Lung (tissue), 12 donors: ENCODE data around the gene IDH2. TPM values are rescaled to one million over a fixed set of nuclear protein-coding genes. Genes with fewer than 3 reads are reported as not detected.
"Not testable (repeated sequence)": the region's sequence is repeated elsewhere in the genome, so short reads cannot be mapped to it uniquely, and the experiment has no call there.

Experiments used
- ATAC-seq: fragments of 200-7000 bp; cut with Tn5 transposase; one replicate; pipeline ENCODE4 v1.9.1; 2020; ENCODE audit warnings: moderate number of reproducible peaks; ENCODE audit not compliant: insufficient read depth, low FRiP score
- DNase-seq, 3 donors: peaks; one replicate each; pipeline ENCODE4 v3.0.0-alpha.2; 2013 to 2017
- H3K27ac ChIP-seq, 2 donors: one replicate each; pipeline ENCODE4 v1.5.1; 2013; ENCODE audit warnings: mild to moderate bottlenecking in 2 of 2, moderate library complexity in 2 of 2, control low read depth in 1 of 2, inconsistent platforms in 1 of 2, low read depth in 1 of 2, low read length in 1 of 2
- H3K27me3 ChIP-seq, 3 donors: one replicate each; pipeline ENCODE4 v1.5.1; 2013; ENCODE audit warnings: low read length in 2 of 3; ENCODE audit not compliant: control insufficient read depth in 3 of 3, insufficient read depth in 3 of 3
- H3K36me3 ChIP-seq, 4 donors: one replicate each; pipeline ENCODE4 v1.5.1; 2013; ENCODE audit warnings: low read length in 4 of 4, mild to moderate bottlenecking in 1 of 4, moderate library complexity in 1 of 4; ENCODE audit not compliant: control insufficient read depth in 4 of 4, insufficient read depth in 4 of 4
- H3K4me1 ChIP-seq, 5 donors: one replicate each; pipeline ENCODE4 v1.5.1; 2013; ENCODE audit warnings: low read length in 5 of 5, mild to moderate bottlenecking in 2 of 5, moderate library complexity in 1 of 5; ENCODE audit not compliant: control insufficient read depth in 5 of 5, insufficient read depth in 5 of 5
- H3K4me3 ChIP-seq: one replicate; pipeline ENCODE4 v1.5.1; 2013; ENCODE audit warnings: mild to moderate bottlenecking, control low read depth, moderate library complexity
- H3K9ac ChIP-seq, 2 donors: one replicate each; pipeline ENCODE4 v1.5.1; 2013; ENCODE audit warnings: low read length in 2 of 2, control low read depth in 1 of 2; ENCODE audit not compliant: insufficient read depth in 1 of 2
- H3K9me3 ChIP-seq, 4 donors: one replicate each; pipeline ENCODE4 v1.5.1; 2013; ENCODE audit warnings: low read length in 3 of 4, mild to moderate bottlenecking in 1 of 4, moderate library complexity in 1 of 4; ENCODE audit not compliant: control insufficient read depth in 4 of 4, insufficient read depth in 3 of 4
- WGBS, 2 donors: extraction: QIAGEN DNeasy Blood & Tissue Kit; methylation state at CpG; one replicate each; pipeline ENCODE4 v1.1.7; 2013; 5-methylcytosine and 5-hydroxymethylcytosine counted together
- polyA plus RNA-seq, 2 donors: library from polyadenylated mRNA; stranded (reverse); fragments of 200-250 nt; gene quantifications; one replicate each; pipeline ENCODE4 v1.2.1, GENCODE V29; 2013
- total RNA-seq, 2 donors: library from RNA; depleted of rRNA in 1 of 2; stranded (reverse); fragments of >200 nt in 1 of 2; gene quantifications; one replicate each; pipeline ENCODE4 v1.2.1, GENCODE V29; 2014 to 2021
- TF ChIP-seq, protein P1 (sequence below): IDR thresholded peaks from 2 replicates; pipeline ENCODE4 v1.5.1; 2012; ENCODE audit warnings: mild to moderate bottlenecking; ENCODE audit errors: control extremely low read depth, extremely low read depth
- donor health status: control.
- donor health status: control.
- donor health status: Bipolar disorder and iron deficiency.
- donor health status: healthy.
- donor health status: DM: yes; HTN: yes; CAD: no.

Gene IDH2
- total and polyA plus RNA-seq, 4 donors: 52.0 to 85.8 (median 72.3) TPM

GRCh38 chr15:90142216-90143165 lies 40.2 kb upstream of the IDH2 start:
- H3K9ac ChIP-seq: no peak overlapping the region
- DNase-seq (no peak), ATAC-seq (no peak)
- H3K27me3 ChIP-seq: no peaks in the 10 kb centered on the region
- peaks cover 0 to 16% (median 5%) of the 10 kb centered on the region in 5 donors for H3K4me1 ChIP-seq
- WGBS, 2 donors: 69 to 76% methylated on average over 21 of the region's 21 CpGs
- TF ChIP-seq, protein P1, sequence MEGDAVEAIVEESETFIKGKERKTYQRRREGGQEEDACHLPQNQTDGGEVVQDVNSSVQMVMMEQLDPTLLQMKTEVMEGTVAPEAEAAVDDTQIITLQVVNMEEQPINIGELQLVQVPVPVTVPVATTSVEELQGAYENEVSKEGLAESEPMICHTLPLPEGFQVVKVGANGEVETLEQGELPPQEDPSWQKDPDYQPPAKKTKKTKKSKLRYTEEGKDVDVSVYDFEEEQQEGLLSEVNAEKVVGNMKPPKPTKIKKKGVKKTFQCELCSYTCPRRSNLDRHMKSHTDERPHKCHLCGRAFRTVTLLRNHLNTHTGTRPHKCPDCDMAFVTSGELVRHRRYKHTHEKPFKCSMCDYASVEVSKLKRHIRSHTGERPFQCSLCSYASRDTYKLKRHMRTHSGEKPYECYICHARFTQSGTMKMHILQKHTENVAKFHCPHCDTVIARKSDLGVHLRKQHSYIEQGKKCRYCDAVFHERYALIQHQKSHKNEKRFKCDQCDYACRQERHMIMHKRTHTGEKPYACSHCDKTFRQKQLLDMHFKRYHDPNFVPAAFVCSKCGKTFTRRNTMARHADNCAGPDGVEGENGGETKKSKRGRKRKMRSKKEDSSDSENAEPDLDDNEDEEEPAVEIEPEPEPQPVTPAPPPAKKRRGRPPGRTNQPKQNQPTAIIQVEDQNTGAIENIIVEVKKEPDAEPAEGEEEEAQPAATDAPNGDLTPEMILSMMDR: no peak
- H3K4me3 ChIP-seq: no peak overlapping the region
- no peaks in the 10 kb centered on the region for H3K36me3 ChIP-seq
- no peak overlapping the region for H3K27ac ChIP-seq
- H3K9me3 ChIP-seq: no peaks in the 10 kb centered on the region

DNA sequence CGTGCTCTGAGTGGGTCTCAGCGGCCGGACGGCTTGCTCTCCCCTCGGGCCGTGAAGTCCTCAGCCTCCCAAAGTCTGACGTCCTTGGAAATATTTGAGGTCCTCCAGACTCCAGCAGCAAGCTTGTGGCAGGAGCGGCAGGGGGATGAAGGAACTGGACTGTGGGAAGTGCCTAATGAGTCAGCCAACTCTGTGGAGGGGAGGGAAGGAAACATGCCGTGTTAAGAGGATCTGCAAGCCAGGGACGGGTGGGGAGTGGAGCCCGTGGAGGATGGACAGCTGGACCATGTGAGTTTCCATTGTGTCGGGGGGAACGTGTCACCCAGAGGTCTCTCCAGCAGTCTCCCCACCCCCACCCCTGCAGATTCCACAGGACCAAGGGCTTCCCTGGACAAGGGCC lies 39.4 kb upstream of the IDH2 start:
- Histone ChIP-seq H3K27me3 (no peaks in the 10 kb centered on the region), H3K9ac (no peak overlapping the region), H3K4me3 (no peak overlapping the region), H3K4me1 (peaks cover 0 to 16% (median 5%) of the 10 kb centered on the region in 5 donors), H3K27ac (no peak overlapping the region), H3K9me3 (no peaks in the 10 kb centered on the region), H3K36me3 (no peaks in the 10 kb centered on the region)
- ATAC-seq (no peak), DNase-seq (no peak)
- 59 to 64% methylated on average over 13 of the region's 13 CpGs for WGBS, 2 donors
- TF ChIP-seq, protein P1: no peak

GRCh38 chr15:90139549-90139948 lies 37.3 kb upstream of the IDH2 start:
- not testable (repeated sequence) for H3K27me3 ChIP-seq, H3K4me1 ChIP-seq, H3K9me3 ChIP-seq, H3K27ac ChIP-seq, H3K36me3 ChIP-seq, H3K9ac ChIP-seq, H3K4me3 ChIP-seq, DNase-seq, ATAC-seq
- WGBS, 2 donors: 78 to 89% methylated on average over 8 of the region's 8 CpGs

DNA sequence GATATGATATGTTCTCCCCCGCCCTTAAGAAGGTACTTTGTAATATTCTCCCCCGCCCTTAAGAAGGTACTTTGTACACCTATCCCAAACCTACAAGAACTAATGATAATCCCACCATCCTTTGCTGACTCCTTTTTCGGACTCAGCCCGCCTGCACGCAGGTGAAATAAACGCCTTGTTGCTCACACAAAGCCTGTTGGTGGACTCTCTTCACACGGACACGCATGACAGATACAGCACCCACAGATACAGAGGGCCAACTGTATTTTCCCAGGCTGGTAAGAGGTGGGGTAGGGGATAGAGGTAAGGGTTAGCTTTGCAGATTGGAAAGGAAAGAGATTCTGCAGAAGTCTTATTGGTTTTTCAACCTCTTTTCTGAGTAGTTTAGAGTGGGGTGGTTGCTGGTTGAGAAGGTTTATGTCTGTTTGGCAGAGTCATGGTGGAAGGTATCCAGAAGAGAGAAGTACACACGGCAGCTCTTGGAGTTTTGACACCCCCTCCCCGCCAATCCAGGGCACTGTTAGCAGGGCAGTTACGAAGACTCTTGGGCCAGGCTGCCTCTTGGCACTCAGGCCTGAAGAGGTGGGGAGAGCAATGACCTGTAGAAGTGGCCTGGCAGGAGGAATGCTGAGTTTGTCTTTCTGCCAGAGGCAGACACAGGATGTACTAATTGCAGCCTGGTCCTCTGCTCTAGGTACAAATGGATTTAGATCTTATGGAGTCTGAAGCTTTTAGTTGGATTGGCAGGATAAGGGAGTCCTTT lies 36.0 kb upstream of the IDH2 start:
- 83 to 87% methylated on average over 11 of the region's 11 CpGs for WGBS, 2 donors
- DNase-seq: no peak
- Histone ChIP-seq H3K4me1 (peaks cover 0 to 2% (median 1%) of the 10 kb centered on the region in 5 donors), H3K27me3 (no peaks in the 10 kb centered on the region), H3K27ac (no peak overlapping the region), H3K9ac (no peak overlapping the region), H3K36me3 (no peaks in the 10 kb centered on the region), H3K9me3 (no peaks in the 10 kb centered on the region), H3K4me3 (no peak overlapping the region)
- TF ChIP-seq, protein P1: no peak
- ATAC-seq: no peak
